Measurements from ENCODE around the gene PTPRT. TPM values are rescaled to one million over a fixed set of nuclear protein-coding genes. Genes with fewer than 3 reads are reported as not detected.

Gene PTPRT
- total RNA-seq, 1 experiment from 2014 or later, result not detected

DNA sequence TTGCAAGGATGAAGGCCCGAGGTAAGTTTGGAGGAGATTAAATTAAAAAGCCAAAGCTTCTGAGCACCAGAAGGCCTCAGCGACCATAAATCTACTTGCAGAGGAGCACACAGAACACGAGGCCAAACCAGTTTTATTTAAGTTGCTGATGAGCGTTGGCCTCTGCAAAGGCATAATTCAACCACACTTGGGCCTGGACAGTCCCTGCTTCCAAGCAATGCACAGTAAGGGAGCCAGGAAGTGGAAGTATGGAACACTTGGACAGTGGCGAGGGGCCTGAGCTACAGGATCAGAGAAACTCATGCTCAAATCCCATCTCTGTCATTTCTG, 92.8 kb downstream of the PTPRT start (continued):
- TF ChIP-seq YY1 (IDR thresholded peaks at IDR 0.05; ENCODE audit: extremely low read depth, insufficient replicate concordance, low read depth, low read length) (no peak), TCF7L2 (IDR thresholded peaks at IDR 0.05; ENCODE audit: borderline replicate concordance, extremely low read depth, insufficient read depth, insufficient read length) (no peak), SIN3A (IDR thresholded peaks at IDR 0.05; ENCODE audit: low read depth) (no peak), SRF (IDR thresholded peaks at IDR 0.05; ENCODE audit: low read depth) (no peak), CBX3 (IDR thresholded peaks at IDR 0.05; ENCODE audit: low read depth) (no peak)
- TF ChIP-seq, protein P1, sequence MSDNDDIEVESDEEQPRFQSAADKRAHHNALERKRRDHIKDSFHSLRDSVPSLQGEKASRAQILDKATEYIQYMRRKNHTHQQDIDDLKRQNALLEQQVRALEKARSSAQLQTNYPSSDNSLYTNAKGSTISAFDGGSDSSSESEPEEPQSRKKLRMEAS (IDR thresholded peaks at IDR 0.05), result no peak
- TF ChIP-seq, protein P2, sequence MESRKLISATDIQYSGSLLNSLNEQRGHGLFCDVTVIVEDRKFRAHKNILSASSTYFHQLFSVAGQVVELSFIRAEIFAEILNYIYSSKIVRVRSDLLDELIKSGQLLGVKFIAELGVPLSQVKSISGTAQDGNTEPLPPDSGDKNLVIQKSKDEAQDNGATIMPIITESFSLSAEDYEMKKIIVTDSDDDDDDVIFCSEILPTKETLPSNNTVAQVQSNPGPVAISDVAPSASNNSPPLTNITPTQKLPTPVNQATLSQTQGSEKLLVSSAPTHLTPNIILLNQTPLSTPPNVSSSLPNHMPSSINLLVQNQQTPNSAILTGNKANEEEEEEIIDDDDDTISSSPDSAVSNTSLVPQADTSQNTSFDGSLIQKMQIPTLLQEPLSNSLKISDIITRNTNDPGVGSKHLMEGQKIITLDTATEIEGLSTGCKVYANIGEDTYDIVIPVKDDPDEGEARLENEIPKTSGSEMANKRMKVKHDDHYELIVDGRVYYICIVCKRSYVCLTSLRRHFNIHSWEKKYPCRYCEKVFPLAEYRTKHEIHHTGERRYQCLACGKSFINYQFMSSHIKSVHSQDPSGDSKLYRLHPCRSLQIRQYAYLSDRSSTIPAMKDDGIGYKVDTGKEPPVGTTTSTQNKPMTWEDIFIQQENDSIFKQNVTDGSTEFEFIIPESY (IDR thresholded peaks at IDR 0.05; ENCODE audit: extremely low read depth, insufficient replicate concordance, low read length), result no peak

DNA sequence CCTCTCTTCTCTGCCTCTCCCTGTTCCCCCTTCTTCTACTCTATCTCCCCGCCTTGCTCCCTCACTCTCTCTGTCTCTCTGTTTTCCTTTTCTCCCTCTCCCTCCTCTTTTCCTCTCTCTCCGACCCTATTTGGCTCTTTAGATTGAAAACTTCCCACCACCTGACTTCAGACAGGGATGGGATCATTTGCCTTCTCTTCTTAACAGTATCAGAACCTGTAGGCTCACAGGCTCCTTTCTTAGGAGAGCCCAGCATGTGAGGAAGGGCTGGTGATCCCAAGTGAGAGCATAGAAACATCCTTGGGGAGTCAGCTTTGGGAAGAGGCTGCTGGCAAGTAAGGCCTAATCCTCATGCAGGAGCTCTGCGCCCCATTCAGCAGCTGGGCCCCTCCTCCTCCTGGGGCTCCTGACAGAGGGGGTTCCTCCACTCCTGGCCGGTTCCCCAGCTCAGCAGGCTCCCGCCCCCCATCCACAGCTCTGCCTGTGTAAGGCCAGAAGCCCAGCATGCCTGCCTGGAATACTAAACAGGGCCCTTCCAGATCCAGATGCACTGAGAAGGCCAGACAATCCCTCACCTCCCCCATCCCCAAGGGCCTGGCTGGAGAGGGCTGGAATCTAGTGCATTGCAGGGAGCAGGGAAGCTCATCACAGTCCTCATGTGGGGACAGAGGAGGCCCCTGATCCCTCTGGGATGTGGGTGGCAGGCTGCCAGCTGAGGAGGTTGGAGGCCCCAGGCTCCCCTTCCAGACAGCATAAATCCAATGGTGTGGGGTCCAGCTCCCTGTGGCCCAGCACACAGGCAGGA, 93.4 kb downstream of the PTPRT start:
- Histone ChIP-seq H3K9me3 (ENCODE audit: control insufficient read depth in 1 of 2, insufficient read depth in 1 of 2, low read depth in 1 of 2, low read length in 2 of 2) (peaks cover 5% of the 10 kb centered on the region in 2 experiments; a peak in 2 of 4 replicates), H3K4me2 (ENCODE audit: low read length) (no peak overlapping the region), H3K27me3 (ENCODE audit: insufficient read depth, low read length) (no peaks in the 10 kb centered on the region), H3K9ac (ENCODE audit: low read length) (no peak overlapping the region), H3K27ac (ENCODE audit: low read depth, low read length) (no peak overlapping the region), H3K9me2 (ENCODE audit: insufficient read depth) (no peaks in the 10 kb centered on the region), H3K4me1 (ENCODE audit: control insufficient read depth in 1 of 2, insufficient read depth in 2 of 2, low read length in 2 of 2) (no peaks in the 10 kb centered on the region), H3K79me2 (ENCODE audit: insufficient read depth, low read length) (no peaks in the 10 kb centered on the region), H3K36me3 (ENCODE audit: control insufficient read depth in 1 of 2, insufficient read depth in 2 of 2, low read length in 2 of 2) (no peaks in the 10 kb centered on the region), H4K20me1 (ENCODE audit: insufficient read depth) (no peaks in the 10 kb centered on the region), H3K4me3 (replicated peaks in 1 of 2; ENCODE audit: low read depth in 1 of 2, low read length in 2 of 2) (no peak overlapping the region), H2AFZ (ENCODE audit: low read depth, low read length, poor library complexity, severe bottlenecking) (no peak overlapping the region)
- POLR2A ChIA-PET, result no interaction called here
- DNase-seq (ENCODE audit: low read depth, low spot score) (no peak), ATAC-seq (no peak)
- intact Hi-C loops (cut with micrococcal nuclease), result no loop called here
- no TSS peak for BruUV-seq (replicated peaks)
- RAD21 ChIA-PET (ENCODE audit: low non-redundant PET in 1 of 2, low total read pairs in 2 of 2, uncharacterized antibody in 2 of 2, unreplicated experiment in 2 of 2), result no interaction called here
- TF ChIP-seq YY1 (IDR thresholded peaks at IDR 0.05; ENCODE audit: extremely low read depth, insufficient replicate concordance, low read depth, low read length), result no peak
- TF ChIP-seq, protein P3, sequence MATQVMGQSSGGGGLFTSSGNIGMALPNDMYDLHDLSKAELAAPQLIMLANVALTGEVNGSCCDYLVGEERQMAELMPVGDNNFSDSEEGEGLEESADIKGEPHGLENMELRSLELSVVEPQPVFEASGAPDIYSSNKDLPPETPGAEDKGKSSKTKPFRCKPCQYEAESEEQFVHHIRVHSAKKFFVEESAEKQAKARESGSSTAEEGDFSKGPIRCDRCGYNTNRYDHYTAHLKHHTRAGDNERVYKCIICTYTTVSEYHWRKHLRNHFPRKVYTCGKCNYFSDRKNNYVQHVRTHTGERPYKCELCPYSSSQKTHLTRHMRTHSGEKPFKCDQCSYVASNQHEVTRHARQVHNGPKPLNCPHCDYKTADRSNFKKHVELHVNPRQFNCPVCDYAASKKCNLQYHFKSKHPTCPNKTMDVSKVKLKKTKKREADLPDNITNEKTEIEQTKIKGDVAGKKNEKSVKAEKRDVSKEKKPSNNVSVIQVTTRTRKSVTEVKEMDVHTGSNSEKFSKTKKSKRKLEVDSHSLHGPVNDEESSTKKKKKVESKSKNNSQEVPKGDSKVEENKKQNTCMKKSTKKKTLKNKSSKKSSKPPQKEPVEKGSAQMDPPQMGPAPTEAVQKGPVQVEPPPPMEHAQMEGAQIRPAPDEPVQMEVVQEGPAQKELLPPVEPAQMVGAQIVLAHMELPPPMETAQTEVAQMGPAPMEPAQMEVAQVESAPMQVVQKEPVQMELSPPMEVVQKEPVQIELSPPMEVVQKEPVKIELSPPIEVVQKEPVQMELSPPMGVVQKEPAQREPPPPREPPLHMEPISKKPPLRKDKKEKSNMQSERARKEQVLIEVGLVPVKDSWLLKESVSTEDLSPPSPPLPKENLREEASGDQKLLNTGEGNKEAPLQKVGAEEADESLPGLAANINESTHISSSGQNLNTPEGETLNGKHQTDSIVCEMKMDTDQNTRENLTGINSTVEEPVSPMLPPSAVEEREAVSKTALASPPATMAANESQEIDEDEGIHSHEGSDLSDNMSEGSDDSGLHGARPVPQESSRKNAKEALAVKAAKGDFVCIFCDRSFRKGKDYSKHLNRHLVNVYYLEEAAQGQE (IDR thresholded peaks at IDR 0.05; ENCODE audit: low read depth), result no peak
- CTCF ChIA-PET, result no interaction called here

Data from HCT116 (cell line).